H1 (cell line): Measurements from ENCODE around the gene ABCC10. TPM values are rescaled to one million over a fixed set of nuclear protein-coding genes. Genes with fewer than 3 reads are reported as not detected.

Source experiments
- CBX8 ChIP-seq: fragments of 300-800, 300-1000 bp; sonication (generic); IDR thresholded peaks from 2 replicates; pipeline ENCODE4 v1.7.1; 2016; ENCODE audit warnings: low read depth, low read length, borderline replicate concordance
- CHD1 ChIP-seq: IDR thresholded peaks from 2 replicates; pipeline ENCODE4 v1.6.1; 2012; ENCODE audit warnings: low read depth, low read length, improper control_type of control experiment
- CHD7 ChIP-seq: fragments of 300-600 bp; sonication (generic); IDR thresholded peaks from 2 replicates; pipeline ENCODE4 v1.7.1; 2012; ENCODE audit warnings: low read length, moderate library complexity, mild to moderate bottlenecking, inconsistent platforms; ENCODE audit not compliant: insufficient replicate concordance
- EZH2 ChIP-seq: fragments of 200-600 bp; sonication (generic); IDR thresholded peaks from 2 replicates; pipeline ENCODE4 v1.7.1; 2012; ENCODE audit warnings: low read depth, mild to moderate bottlenecking, moderate library complexity, low read length, inconsistent platforms; ENCODE audit not compliant: severe bottlenecking
- GTF2F1 ChIP-seq: IDR thresholded peaks from 2 replicates; pipeline ENCODE4 v1.6.1; 2012; ENCODE audit warnings: low read depth, low read length, improper control_type of control experiment, borderline replicate concordance
- NRF1 ChIP-seq: IDR thresholded peaks from 2 replicates; pipeline ENCODE4 v1.6.1; 2011; ENCODE audit warnings: mild to moderate bottlenecking, low read depth, low read length, improper control_type of control experiment
- POU5F1 ChIP-seq: IDR thresholded peaks from 2 replicates; pipeline ENCODE4 v1.6.1; 2011; ENCODE audit warnings: low read depth, mild to moderate bottlenecking, low read length, moderate library complexity
- TEAD4 ChIP-seq: IDR thresholded peaks from 2 replicates; pipeline ENCODE4 v1.6.1; 2012; ENCODE audit warnings: low read depth, low read length, inconsistent platforms, mixed read lengths
- polyA plus RNA-seq, 7 experiments: library from polyadenylated mRNA; depleted of rRNA in 3 of 7; stranded (reverse) in 5 of 7; unstranded in 2 of 7; fragments of >200 nt in 5 of 7; fragments of 200-250 nt in 2 of 7; gene quantifications; 1 replicate in 5 of 7; 2 replicates in 1 of 7; 4 replicates in 1 of 7; pipeline versions ENCODE4 v1.2.1 to v1.2.3, GENCODE V29; 2011 to 2013; ENCODE audit warnings: missing spikeins in 2 of 7, mixed read lengths in 2 of 7
- total RNA-seq: library from RNA; stranded (reverse); fragmentation: NEBNext Ultra II Directional; extraction: Animal tissue kit (Norgen Biotek cat#: 25700); gene quantifications from 2 replicates; pipeline ENCODE4 v1.2.1, GENCODE V29; 2021

Gene ABCC10
- total and polyA plus RNA-seq, 2 of the 8 experiments (the other 6 are each of a cell fraction or from before 2014, with no cell fraction given), result 15.5 to 24.6 TPM

- no peak for TF ChIP-seq CHD7
- TF ChIP-seq GTF2F1, result no peak
- TF ChIP-seq CBX8, result no peak
- TF ChIP-seq CHD1, result no peak
- no peak for TF ChIP-seq EZH2
- TF ChIP-seq TEAD4, result no peak
- TF ChIP-seq NRF1, result no peak
- TF ChIP-seq POU5F1, result no peak
Observed at GRCh38 chr6:43451939-43452338, 24.6 kb downstream of the ABCC10 start (continued).
